Cardiac muscle cell (in vitro differentiated cells and primary cell): ENCODE measurements around the gene NECTIN2. TPM values are rescaled to one million over a fixed set of nuclear protein-coding genes. Genes with fewer than 3 reads are reported as not detected.

Experiments
- DNase-seq, 2 donors: peaks; one replicate each; pipeline versions ENCODE4 v3.0.0 to v3.0.0-alpha.2; 2010 to 2017; ENCODE audit warnings: low read depth in 1 of 2, low spot score in 1 of 2
- H3K27ac ChIP-seq: fragments of 200-600 bp; sonication (generic); 2 replicates; pipeline ENCODE4 v1.5.1; 2016
- H3K27me3 ChIP-seq: fragments of 200-600 bp; sonication (generic); 2 replicates; pipeline ENCODE4 v1.6.0; 2016; ENCODE audit warnings: control low read depth
- H3K36me3 ChIP-seq: fragments of 200-600 bp; sonication (generic); 2 replicates; pipeline ENCODE4 v1.5.1; 2016; ENCODE audit warnings: control low read depth
- H3K4me1 ChIP-seq: fragments of 200-600 bp; sonication (generic); 2 replicates; pipeline ENCODE4 v1.8.1; 2017; ENCODE audit warnings: low read depth, mild to moderate bottlenecking, mixed run types
- H3K4me3 ChIP-seq: fragments of 200-600 bp; sonication (generic); 2 replicates; pipeline ENCODE4 v1.5.1; 2016; ENCODE audit warnings: mild to moderate bottlenecking
- H3K9me3 ChIP-seq: fragments of 200-600 bp; sonication (generic); 2 replicates; pipeline ENCODE4 v1.5.1; 2017; ENCODE audit warnings: low read depth, mild to moderate bottlenecking, control low read depth
- polyA plus RNA-seq: library from polyadenylated mRNA; unstranded; fragments of >200 nt; fragmentation: Nextera tagmentation; extraction: Ambion mirVana; gene quantifications from 2 replicates; pipeline ENCODE4 v1.2.1, GENCODE V29; 2016
- total RNA-seq: library from RNA; depleted of rRNA; stranded (reverse); fragments of >200 nt; gene quantifications from 2 replicates; pipeline ENCODE4 v1.2.3, GENCODE V29; 2016
- TF ChIP-seq, protein P1 (sequence below): IDR thresholded peaks from 2 replicates; pipeline ENCODE4 v1.5.1; 2012; ENCODE audit warnings: low read depth, mild to moderate bottlenecking, low read length

NECTIN2 gene
- total and polyA plus RNA-seq, 2 experiments from 2014 or later: 144 to 156 TPM

DNA sequence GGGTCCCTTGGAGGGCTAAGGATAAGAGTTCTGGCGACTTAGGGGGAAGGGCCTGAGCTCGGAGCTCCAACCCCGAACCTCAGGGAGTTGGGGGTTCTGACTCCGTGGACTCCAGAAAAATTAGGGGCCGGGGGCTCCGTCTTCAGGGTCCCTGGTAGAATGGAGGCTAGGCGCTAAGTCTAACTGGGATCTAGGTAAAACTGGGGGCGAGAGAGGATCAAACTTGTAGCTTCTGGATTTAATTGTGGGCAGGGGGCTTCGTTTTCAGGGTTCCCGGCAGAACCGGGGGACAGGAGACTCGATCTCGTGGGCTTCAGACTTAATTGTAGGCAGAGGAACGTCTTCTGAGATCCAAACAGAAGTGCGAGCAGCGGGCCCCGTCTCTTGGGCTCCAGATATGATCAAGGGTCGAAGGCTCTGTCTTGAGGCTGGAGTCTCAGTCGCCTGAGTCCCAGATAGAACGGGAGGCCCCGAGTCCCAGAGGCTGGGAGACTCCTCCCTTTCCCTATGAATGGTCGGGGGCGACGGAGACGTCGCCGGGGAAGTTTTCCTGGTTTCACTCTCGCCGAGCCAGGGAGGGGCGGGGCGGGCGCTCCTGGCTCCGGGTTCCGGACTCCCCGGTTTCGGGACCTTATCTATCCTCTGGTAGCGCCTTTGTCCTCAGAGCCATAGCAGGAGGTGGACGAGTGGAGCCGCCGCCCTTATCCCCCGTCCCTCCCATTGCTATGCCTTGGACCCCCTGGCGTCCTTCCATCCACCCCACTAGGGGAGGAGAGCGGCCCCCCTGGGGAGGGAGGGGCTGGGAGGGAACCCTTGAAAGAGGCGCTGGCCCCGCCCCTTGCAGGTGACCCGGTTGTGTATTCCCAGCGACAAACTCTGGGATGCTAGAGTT lies 1.3 kb downstream of the NECTIN2 start:
- Histone ChIP-seq H3K9me3 (no peaks in the 10 kb centered on the region), H3K4me3 (peak overlapping the region; percentile 78), H3K36me3 (no peaks in the 10 kb centered on the region), H3K4me1 (peaks cover 20% of the 10 kb centered on the region), H3K27ac (peak overlapping the region; percentile 99), H3K27me3 (no peaks in the 10 kb centered on the region)
- peak; percentile 71 to 83 for DNase-seq
- TF ChIP-seq, protein P1, sequence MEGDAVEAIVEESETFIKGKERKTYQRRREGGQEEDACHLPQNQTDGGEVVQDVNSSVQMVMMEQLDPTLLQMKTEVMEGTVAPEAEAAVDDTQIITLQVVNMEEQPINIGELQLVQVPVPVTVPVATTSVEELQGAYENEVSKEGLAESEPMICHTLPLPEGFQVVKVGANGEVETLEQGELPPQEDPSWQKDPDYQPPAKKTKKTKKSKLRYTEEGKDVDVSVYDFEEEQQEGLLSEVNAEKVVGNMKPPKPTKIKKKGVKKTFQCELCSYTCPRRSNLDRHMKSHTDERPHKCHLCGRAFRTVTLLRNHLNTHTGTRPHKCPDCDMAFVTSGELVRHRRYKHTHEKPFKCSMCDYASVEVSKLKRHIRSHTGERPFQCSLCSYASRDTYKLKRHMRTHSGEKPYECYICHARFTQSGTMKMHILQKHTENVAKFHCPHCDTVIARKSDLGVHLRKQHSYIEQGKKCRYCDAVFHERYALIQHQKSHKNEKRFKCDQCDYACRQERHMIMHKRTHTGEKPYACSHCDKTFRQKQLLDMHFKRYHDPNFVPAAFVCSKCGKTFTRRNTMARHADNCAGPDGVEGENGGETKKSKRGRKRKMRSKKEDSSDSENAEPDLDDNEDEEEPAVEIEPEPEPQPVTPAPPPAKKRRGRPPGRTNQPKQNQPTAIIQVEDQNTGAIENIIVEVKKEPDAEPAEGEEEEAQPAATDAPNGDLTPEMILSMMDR: no peak

DNA sequence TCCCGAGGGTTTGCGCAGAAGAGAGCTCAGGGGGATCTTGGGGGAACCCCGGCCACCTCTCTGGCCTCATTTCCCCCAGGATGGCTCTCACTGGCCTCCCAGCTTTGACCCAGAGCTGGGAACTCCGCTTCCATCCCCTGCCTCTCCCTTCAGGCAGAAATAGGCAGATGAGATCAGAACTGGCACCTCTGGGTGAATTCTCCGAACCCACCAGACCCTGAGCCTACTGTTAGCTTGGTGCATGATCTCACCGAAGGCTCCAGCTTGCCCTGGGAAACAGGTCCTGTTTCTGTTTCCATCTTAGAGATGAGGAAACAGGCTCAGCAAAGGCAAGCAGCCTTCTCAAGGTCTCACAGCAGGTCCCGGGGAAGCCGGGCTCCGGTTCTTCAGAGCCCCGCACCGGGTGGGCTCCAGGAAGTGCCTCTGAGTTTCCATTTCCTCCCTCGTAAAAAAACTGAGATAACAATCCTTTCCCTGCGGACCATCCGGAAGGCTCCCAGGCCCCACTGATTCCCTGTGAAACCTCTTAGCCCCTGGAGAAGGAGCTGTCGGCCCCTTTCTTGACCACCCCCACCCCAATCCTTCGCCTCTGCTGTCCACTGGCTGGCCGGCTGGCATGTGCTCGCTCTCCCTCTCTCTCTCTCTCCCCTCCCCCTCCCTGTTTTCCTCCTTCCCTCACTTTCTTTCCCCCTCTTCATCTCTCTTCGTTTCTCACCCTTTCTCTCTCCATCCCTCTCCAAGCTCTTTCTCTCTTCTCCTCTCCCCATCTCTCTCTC lies 2.1 kb downstream of the NECTIN2 start:
- TF ChIP-seq, protein P1: no peak
- DNase-seq: peak; percentile 44 to 56
- no peaks in the 10 kb centered on the region for H3K36me3 ChIP-seq
- peaks cover 20% of the 10 kb centered on the region for H3K4me1 ChIP-seq
- peak overlapping the region; percentile 78 for H3K4me3 ChIP-seq
- H3K9me3 ChIP-seq: no peaks in the 10 kb centered on the region
- no peaks in the 10 kb centered on the region for H3K27me3 ChIP-seq
- peak overlapping the region; percentile 99 for H3K27ac ChIP-seq

DNA sequence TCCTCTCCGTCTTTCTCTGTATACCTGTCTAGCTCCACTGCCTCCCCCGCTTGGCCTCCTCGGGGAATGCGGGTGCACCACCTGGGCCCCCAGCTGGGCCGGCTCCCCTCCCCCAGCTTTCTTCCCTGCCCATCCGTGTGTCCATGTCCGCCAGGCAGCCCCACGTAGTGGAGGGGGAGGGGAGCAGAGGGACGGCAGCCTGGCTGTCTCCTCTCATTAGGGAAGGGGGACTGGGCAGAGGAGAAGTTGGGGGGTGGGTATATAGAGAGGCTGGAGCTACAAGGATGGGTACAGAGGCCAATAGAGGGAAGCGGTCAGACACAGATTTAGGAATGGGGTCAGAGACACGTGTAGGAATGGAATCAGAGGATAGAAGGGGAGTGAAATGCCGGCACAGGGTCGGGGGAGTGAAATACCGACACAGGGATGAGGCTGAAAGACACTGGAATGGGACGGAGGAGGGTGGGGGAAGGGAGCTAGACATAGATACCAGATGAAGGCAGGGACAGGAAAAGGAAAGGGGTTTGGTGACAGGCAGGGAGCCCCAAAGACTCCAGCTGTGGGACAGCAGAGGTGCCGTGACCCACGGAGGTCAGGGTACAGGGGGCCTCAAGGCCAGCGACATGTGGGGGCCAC lies 2.8 kb downstream of the NECTIN2 start:
- Histone ChIP-seq H3K27me3 (no peaks in the 10 kb centered on the region), H3K9me3 (no peaks in the 10 kb centered on the region), H3K36me3 (peaks cover 2% of the 10 kb centered on the region), H3K4me1 (peaks cover 20% of the 10 kb centered on the region), H3K27ac (peak overlapping the region; percentile 99), H3K4me3 (peak overlapping the region; percentile 78)
- TF ChIP-seq, protein P1: no peak
- peak in 1 of 2 donors; percentile 26 for DNase-seq

DNA sequence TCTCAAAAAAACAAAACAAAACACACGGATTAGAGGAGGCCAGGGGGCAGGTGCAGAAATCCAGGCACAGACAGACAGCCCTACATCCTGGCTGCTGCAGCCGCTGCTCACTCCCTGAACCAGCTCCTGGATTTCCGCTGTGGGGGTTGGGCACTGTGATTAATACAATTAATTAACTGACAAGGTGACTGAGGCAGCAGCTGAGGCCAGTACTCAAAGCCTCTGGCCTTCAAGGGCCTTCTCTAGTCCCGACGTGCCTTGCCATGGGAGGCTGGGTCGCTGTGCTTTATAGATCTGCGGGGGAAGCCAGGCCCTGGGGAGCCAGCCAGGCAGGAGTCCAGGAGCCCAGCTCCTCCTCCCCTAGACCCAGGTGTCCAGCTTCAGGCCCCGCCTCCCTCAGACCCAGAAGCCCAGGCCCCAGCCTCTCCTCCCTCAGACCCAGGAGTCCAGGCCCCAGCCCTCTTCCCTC lies 4.6 kb downstream of the NECTIN2 start:
- Histone ChIP-seq H3K27ac (peak overlapping the region; percentile 99), H3K36me3 (peaks cover 5% of the 10 kb centered on the region), H3K9me3 (no peaks in the 10 kb centered on the region), H3K4me1 (peaks cover 20% of the 10 kb centered on the region), H3K4me3 (no peak overlapping the region), H3K27me3 (no peaks in the 10 kb centered on the region)
- no peak for DNase-seq
- TF ChIP-seq, protein P1: no peak

DNA sequence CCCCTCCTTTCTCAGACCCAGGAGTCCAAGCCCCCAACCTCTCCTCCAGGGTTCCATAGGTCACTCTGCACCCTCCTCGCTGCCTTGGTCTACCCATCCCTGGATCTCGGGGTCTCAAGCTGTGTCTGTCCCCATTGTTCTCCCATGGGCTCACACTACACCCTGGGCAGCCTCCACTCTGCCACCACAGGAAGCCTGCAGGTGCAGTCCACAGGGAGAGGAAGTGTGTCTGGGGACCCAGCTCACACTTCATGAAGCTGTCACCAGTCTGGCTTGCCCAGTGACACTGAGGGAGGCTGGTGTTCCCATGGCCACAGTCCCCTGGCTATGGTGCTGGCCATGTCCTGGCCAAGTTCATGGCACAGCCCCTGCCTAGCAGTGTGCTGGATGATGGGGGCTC lies 5.3 kb downstream of the NECTIN2 start:
- Histone ChIP-seq H3K36me3 (peaks cover 5% of the 10 kb centered on the region), H3K9me3 (no peaks in the 10 kb centered on the region), H3K4me1 (peaks cover 20% of the 10 kb centered on the region), H3K27ac (peak overlapping the region; percentile 48), H3K27me3 (no peaks in the 10 kb centered on the region), H3K4me3 (no peak overlapping the region)
- DNase-seq: no peak
- TF ChIP-seq, protein P1: no peak
